GM12865 (cell line): Measurements from ENCODE around the gene DHRS11.

Experiments
- DNase-seq: peaks from one replicate; pipeline ENCODE4 v3.0.0; 2010; ENCODE audit warnings: low read depth
- H3K4me3 ChIP-seq: 2 replicates; pipeline ENCODE4 v1.5.1; 2011; ENCODE audit warnings: mild to moderate bottlenecking, low read depth, low read length, control low read depth
- CTCF ChIP-seq: IDR thresholded peaks from 2 replicates; pipeline ENCODE4 v1.5.1; 2011; ENCODE audit warnings: low read length, control low read depth, low read depth, inconsistent platforms; ENCODE audit not compliant: insufficient read depth; ENCODE audit errors: missing control alignments

DHRS11 gene

GRCh38 chr17:36641331-36641876 is 49.7 kb downstream of the DHRS11 start:
- no peak for TF ChIP-seq CTCF
- H3K4me3 ChIP-seq, result no peak overlapping the region
- no peak for DNase-seq

DNA sequence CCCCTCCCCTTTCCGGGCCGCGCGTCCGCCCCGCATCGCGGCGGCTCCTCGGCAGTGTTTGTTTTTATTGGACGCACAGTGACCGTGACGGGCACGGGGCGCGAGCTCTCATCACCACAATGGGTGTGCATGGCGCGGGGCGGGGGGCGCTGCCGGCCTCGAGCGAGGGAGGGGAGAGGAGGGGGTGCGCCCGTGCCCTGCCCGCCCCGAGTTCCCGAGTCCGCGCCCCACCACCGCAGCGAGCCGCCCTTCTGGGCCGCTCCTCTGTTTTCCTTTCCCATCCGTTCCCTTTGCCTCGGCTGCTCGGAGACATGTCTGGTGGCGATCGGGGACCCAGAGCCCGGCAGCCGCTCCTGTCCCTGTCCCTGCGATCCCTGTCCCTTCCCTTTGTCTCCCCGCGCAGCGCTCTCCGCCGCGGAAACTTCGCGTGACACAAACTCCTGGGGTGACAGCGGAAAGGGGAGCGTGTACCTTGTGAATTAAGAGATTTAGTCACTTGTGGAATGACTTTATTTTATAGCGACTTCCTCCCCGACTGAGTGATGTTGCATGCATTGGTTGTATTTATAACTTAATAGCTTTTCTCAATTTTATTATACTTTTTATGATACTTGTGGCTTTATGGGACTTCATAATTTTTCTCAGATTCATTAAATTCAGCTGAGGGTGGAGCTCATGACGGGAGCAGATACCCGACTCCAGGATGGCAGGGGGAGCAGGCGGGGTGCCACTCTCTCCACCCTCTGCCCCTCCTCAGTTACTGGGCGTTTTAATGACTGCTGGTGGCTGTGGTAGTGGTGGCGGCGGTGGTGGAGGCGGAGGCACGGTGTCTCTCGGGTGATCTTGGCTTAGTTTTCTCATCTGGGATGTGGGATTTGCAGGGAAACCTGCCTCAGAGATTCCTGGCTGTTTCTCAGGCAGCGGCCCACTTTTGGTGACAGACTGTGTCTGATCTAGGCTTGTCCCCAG is 50.5 kb downstream of the DHRS11 start:
- no peak for TF ChIP-seq CTCF
- no peak for DNase-seq
- no peak overlapping the region for H3K4me3 ChIP-seq

GRCh38 chr17:36643086-36643685 is 51.5 kb downstream of the DHRS11 start:
- DNase-seq, result no peak
- no peak for TF ChIP-seq CTCF
- no peak overlapping the region for H3K4me3 ChIP-seq

DNA sequence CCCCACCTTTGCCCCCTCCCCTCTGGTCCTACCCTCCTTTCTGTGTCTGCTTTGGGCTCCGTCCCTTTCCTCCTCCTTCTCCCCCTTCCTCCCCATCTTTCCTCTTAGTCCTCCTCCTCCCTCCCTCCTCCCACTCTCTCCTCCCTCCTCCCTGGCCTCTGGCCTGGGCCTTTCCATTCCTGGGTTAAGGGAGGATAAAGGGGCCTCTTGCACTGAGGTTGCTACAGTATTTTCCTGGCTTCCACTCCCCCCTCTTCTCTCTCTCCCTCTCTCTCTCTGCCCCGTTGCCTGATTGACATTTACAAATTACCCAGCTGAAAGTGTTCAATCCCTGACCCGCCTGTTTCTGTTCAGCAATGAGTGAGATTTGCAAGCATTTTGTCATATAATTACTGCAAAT is 53.7 kb downstream of the DHRS11 start:
- no peak for TF ChIP-seq CTCF
- no peak overlapping the region for H3K4me3 ChIP-seq
- DNase-seq, result no peak

DNA sequence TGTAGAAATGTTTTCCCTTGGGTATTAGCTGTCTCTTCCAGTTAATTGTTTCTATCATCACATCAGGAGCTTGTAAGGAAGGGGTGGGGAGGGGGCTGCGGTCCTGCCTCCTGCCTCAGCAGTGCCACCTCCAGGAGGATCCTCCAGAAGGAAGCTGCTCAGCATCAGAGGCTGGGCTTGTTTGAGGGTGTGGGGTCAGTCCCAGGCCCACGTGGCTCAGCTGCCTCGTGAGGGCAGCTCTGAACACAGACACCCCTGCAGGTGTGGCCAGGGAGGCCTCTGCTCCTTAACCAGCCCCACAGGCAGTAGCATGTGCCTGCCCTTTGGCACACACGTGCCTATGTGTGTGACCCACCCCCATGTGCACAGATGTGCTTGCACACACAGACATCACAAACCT is 56.0 kb downstream of the DHRS11 start:
- H3K4me3 ChIP-seq, result no peak overlapping the region
- DNase-seq, result no peak
- no peak for TF ChIP-seq CTCF

DNA sequence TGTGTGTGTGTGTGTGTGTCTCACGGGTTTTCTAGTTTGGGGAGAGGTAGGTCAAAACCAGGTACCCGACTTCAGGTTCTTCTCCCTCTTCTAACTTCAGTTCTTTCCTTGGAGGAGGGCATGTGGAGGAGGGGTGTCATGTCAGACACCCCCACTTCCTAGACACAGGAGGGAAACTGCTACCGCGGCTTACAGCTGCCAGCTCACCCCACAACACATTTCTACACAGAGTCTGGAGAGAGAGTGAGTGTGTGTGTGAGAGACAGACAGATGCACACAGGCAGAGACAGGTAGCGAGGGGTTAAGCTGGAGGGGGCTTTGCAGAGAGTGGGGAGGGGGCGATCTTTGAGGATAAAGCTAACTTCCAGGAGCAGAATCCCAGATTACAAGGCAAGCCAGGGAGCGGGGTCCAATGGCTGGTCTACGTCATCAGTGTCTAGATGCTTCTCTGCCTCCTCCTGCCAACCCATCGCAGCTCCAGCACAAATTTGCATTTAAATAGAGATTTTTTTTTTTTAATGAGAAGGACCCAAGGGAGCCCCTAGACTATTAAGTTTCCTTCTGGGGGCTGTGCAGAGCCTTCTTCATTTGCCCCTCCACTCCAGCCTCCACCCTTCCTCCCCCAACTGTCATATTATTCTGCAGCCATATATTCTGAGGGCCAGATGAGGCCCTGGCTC is 58.6 kb downstream of the DHRS11 start:
- no peak for DNase-seq
- TF ChIP-seq CTCF, result no peak
- H3K4me3 ChIP-seq, result no peak overlapping the region
